Stimulated activated naive CD8-positive, alpha-beta T cell treated with anti-CD3 and anti-CD28 coated beads, Interleukin-15, amount 100 ng/mL, for 72 hours (primary cell): ENCODE data around the gene GFOD2.
"Not testable (repeated sequence)": the region's sequence is repeated elsewhere in the genome, so short reads cannot be mapped to it uniquely, and the experiment has no call there.

Source experiments
- ATAC-seq: fragments of 150-1000 bp; cut with Tn5 transposase; 2 replicates; pipeline ENCODE4 v1.10.0; 2021; ENCODE audit warnings: mild to moderate bottlenecking, moderate library complexity
- DNase-seq, 2 donors: peaks; one replicate each; pipeline ENCODE4 v3.0.0; 2021 to 2022
- H3K27ac Mint-ChIP-seq, 2 donors: one replicate each; pipeline ENCODE4 v1.8.0; 2022; ENCODE audit warnings: mild to moderate bottlenecking in 2 of 2, mixed read lengths in 2 of 2, moderate library complexity in 2 of 2
- H3K27me3 Mint-ChIP-seq: one replicate; pipeline ENCODE4 v1.8.0; 2022; ENCODE audit warnings: mixed read lengths
- H3K4me1 Mint-ChIP-seq: one replicate; pipeline ENCODE4 v1.8.0; 2022; ENCODE audit warnings: mild to moderate bottlenecking, mixed read lengths
- H3K4me3 Mint-ChIP-seq, 2 donors: one replicate each; pipeline ENCODE4 v1.8.0; 2022; ENCODE audit warnings: mild to moderate bottlenecking in 2 of 2, mixed read lengths in 2 of 2, moderate library complexity in 1 of 2
- H3K9me3 Mint-ChIP-seq, 2 donors: one replicate each; pipeline ENCODE4 v1.8.0; 2022; ENCODE audit warnings: mixed read lengths in 2 of 2

Gene GFOD2

GRCh38 chr16:67694611-67695010, 24.5 kb downstream of the GFOD2 start:
- Mint-ChIP-seq H3K4me3 (no peak overlapping the region), H3K4me1 (peaks cover 4% of the 10 kb centered on the region), H3K9me3 (no peaks in the 10 kb centered on the region), H3K27me3 (no peaks in the 10 kb centered on the region), H3K27ac (no peak overlapping the region)
- ATAC-seq (no peak), DNase-seq (no peak)

DNA sequence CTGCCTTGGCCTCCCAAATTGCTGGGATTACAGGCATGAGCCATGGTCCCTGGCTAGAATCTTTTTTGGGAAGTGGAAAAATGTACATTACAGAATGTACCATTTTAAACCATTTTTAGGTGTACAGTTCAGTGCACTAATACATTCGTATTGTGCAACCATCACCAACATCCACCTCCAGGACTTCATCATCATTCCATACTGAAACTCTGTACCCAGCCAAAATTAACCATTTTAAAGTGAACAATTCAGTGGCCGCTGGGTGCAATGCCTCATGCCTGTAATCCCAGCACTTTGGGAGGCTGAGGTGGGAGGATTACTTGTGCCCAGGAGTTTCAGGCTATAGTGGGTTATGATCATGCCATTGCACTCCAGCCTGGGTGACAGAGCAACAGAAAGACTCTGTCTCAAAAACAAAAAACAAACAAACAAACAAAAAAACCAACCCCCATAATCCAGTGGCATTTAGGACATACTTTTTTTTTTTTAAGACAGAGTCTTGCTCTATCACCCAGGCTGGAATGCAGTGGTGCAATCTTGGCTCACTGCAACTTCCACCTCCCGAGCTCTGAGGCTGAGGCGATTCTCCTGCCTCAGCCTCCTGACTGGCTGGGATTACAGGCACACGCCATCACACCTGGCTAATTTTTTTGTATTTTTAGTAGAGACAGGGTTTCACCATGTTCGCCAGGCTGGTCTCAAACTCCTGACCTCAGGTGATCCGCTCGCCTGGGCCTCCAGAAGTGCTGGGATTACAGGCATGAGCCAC, 25.4 kb downstream of the GFOD2 start:
- H3K27ac Mint-ChIP-seq, H3K9me3 Mint-ChIP-seq, H3K4me1 Mint-ChIP-seq, DNase-seq, ATAC-seq, H3K4me3 Mint-ChIP-seq, H3K27me3 Mint-ChIP-seq: not testable (repeated sequence)

- Mint-ChIP-seq H3K27me3 (no peaks in the 10 kb centered on the region), H3K27ac (peak overlapping the region in 1 of 2 donors; percentile 63), H3K4me1 (no peaks in the 10 kb centered on the region), H3K4me3 (no peak overlapping the region), H3K9me3 (no peaks in the 10 kb centered on the region)
- ATAC-seq (no peak), DNase-seq (no peak)
Measured at GRCh38 chr16:67685388-67686112, 33.6 kb downstream of the GFOD2 start.

DNA sequence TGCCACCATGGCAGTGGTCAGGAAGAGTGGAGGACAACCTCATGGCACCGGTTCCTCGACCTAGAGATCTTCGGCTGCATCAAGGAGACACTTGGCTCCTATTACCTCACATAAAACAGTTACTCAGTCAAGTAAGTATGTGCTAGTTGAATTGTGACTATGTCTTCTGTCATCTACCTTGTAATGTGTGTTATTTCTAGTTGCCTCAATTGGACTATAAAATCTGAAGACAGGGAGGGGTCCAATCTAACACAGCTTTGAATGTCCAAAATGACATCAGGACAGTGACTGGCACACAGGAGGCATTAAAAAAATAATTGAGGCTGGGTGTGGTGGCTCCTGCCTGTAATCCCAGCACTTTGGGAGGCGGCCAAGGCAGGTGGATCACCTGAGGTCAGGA, 35.3 kb downstream of the GFOD2 start:
- Mint-ChIP-seq H3K27me3 (no peaks in the 10 kb centered on the region), H3K27ac (no peak overlapping the region), H3K9me3 (no peaks in the 10 kb centered on the region), H3K4me3 (no peak overlapping the region), H3K4me1 (no peaks in the 10 kb centered on the region)
- ATAC-seq (no peak), DNase-seq (no peak)

GRCh38 chr16:67679935-67680897, 38.9 kb downstream of the GFOD2 start:
- Mint-ChIP-seq H3K4me1 (no peaks in the 10 kb centered on the region), H3K9me3 (no peaks in the 10 kb centered on the region), H3K27me3 (no peaks in the 10 kb centered on the region), H3K4me3 (no peak overlapping the region), H3K27ac (peak overlapping the region in 1 of 2 donors; percentile 21)
- no peak for DNase-seq
- ATAC-seq = no peak

DNA sequence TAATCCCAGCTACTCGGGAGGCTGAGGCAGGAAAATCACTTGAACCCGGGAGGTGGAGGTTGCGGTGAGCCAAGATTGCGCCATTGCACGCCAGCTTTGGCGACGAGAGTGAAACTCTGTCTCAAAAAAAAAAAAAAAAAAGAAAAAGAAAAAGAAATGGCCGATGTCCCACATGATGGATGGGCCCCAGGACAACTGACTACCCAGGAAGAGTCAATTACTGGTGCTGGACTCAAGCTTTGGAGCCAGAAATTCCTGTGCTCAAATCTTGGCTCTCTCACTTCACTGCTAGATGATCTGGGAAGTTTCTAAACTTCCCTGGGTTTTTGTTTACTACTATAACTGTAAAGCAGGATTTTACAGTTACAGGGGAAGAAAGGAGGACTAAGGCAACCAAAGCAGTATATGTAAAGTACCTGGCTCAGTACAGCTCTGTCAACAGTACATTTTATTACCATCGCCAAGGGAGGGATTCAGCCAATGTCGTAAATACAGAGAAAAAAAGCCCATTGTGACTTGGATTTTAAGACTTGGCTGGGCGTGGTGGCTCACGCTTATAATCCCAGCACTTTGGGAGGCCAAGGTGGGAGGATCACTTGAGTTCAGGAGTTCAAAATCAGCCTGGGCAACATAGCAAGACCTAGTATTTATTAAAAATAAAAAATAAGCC, 40.6 kb downstream of the GFOD2 start:
- H3K4me3 Mint-ChIP-seq = no peak overlapping the region
- ATAC-seq (no peak), DNase-seq (no peak)
- no peaks in the 10 kb centered on the region for H3K27me3 Mint-ChIP-seq
- peaks cover 12% of the 10 kb centered on the region for H3K4me1 Mint-ChIP-seq
- H3K27ac Mint-ChIP-seq = no peak overlapping the region
- no peaks in the 10 kb centered on the region for H3K9me3 Mint-ChIP-seq

GRCh38 chr16:67677712-67678111, 41.4 kb downstream of the GFOD2 start:
- no peaks in the 10 kb centered on the region for H3K9me3 Mint-ChIP-seq
- H3K27me3 Mint-ChIP-seq = no peaks in the 10 kb centered on the region
- H3K4me1 Mint-ChIP-seq = peaks cover 12% of the 10 kb centered on the region
- ATAC-seq = no peak
- no peak overlapping the region for H3K4me3 Mint-ChIP-seq
- DNase-seq = no peak
- H3K27ac Mint-ChIP-seq = no peak overlapping the region

- H3K4me3 Mint-ChIP-seq = no peak overlapping the region
- H3K27ac Mint-ChIP-seq = no peak overlapping the region
- no peak for ATAC-seq
- no peak for DNase-seq
- no peaks in the 10 kb centered on the region for H3K27me3 Mint-ChIP-seq
- no peaks in the 10 kb centered on the region for H3K9me3 Mint-ChIP-seq
- H3K4me1 Mint-ChIP-seq = peaks cover 12% of the 10 kb centered on the region
Measured at GRCh38 chr16:67676939-67677338, 42.2 kb downstream of the GFOD2 start.

GRCh38 chr16:67676516-67676915, 42.6 kb downstream of the GFOD2 start:
- no peak overlapping the region for H3K27ac Mint-ChIP-seq
- no peaks in the 10 kb centered on the region for H3K9me3 Mint-ChIP-seq
- H3K4me3 Mint-ChIP-seq = no peak overlapping the region

DNA sequence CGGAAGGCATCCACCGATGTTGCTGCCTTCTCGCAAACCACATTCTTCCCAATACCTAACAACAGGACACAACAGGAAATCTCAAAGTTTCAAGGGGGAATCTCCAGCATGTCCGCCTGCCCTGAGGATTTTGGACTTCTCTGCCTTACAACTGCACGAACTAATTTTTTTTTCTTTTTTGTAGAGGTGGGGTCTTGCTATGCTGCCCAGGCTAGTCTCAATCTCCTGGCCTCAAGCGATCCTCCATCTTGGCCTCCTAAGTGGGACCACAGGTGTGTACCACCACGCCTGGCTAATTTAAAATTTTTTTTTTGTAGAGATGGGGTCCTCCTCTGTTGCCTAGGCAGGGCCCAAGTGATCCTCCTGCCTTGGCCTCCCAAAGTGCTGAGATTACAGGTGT, 43.1 kb downstream of the GFOD2 start:
- peak overlapping the region in 1 of 2 donors; percentile 6 for H3K27ac Mint-ChIP-seq
- peaks cover 12% of the 10 kb centered on the region for H3K4me1 Mint-ChIP-seq
- H3K9me3 Mint-ChIP-seq = no peaks in the 10 kb centered on the region

More at GRCh38 chr16:67676516-67676915, 42.6 kb downstream of the GFOD2 start:
- Mint-ChIP-seq H3K27me3 (no peaks in the 10 kb centered on the region), H3K4me1 (peaks cover 12% of the 10 kb centered on the region)
- ATAC-seq (no peak), DNase-seq (no peak)

DNA sequence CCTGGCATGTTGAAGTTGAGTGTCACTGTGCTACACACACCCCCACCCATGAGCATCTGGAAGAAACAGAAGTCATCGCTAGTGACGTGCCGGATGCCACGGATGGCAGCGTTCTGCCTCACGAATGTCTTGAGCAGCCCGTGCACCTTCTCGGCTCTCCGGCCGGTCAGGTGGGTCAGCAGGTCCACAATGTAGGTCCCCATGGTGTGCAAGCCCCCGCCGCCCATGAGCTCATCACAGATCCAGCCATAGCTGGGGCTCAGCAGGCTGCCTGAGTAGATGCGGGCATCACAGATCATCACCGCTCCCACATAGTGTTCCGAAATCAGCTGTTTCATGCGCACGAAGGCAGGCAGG, 43.6 kb downstream of the GFOD2 start:
- Mint-ChIP-seq H3K4me3 (no peak overlapping the region), H3K4me1 (peaks cover 12% of the 10 kb centered on the region), H3K9me3 (no peaks in the 10 kb centered on the region), H3K27me3 (no peaks in the 10 kb centered on the region), H3K27ac (no peak overlapping the region)
- ATAC-seq (no peak), DNase-seq (no peak)

More for the DNA sequence above, 43.1 kb downstream of the GFOD2 start:
- Mint-ChIP-seq H3K4me3 (no peak overlapping the region), H3K27me3 (no peaks in the 10 kb centered on the region)
- ATAC-seq = no peak
- no peak for DNase-seq

DNA sequence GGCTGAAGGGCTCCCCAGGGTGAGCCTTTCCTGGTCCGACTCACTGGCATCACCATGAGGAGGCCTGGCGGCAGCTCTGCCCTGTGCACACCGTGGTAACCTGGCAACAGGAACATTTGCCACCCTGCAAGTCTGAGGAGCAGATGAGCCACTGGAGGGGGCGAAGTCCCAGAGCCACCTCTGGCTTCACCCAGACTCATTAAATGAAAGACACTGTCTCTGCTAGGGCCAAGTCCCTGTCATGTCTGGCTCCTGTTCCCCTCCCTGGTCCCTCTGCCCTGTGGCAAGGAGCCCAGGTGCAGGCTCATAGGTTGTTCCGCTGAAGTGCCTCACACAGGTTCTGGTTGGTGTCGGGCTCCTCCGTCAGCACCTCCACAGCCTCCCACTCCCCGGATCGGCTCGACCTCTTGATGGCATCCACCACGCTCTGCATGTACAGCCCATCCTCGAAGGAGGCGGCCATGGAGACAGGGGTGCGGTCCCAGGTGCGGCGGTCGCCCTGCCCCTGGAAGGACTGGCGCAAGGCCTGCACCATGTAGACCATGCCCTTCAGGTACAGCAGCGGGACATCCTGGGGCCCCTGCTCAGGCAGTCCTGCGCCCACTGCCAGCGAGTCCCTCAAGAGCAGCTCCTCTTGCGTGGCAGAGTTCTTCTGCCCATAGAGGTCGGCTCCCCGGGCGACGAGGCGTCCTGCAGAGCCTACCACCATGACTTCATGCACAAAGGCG, 44.1 kb downstream of the GFOD2 start:
- H3K4me3 Mint-ChIP-seq = no peak overlapping the region
- H3K27me3 Mint-ChIP-seq = no peaks in the 10 kb centered on the region
- H3K4me1 Mint-ChIP-seq = peaks cover 12% of the 10 kb centered on the region
- DNase-seq (no peak), ATAC-seq (peak; percentile 32)
- H3K27ac Mint-ChIP-seq = peak overlapping the region in 1 of 2 donors; percentile 71
- H3K9me3 Mint-ChIP-seq = no peaks in the 10 kb centered on the region

DNA sequence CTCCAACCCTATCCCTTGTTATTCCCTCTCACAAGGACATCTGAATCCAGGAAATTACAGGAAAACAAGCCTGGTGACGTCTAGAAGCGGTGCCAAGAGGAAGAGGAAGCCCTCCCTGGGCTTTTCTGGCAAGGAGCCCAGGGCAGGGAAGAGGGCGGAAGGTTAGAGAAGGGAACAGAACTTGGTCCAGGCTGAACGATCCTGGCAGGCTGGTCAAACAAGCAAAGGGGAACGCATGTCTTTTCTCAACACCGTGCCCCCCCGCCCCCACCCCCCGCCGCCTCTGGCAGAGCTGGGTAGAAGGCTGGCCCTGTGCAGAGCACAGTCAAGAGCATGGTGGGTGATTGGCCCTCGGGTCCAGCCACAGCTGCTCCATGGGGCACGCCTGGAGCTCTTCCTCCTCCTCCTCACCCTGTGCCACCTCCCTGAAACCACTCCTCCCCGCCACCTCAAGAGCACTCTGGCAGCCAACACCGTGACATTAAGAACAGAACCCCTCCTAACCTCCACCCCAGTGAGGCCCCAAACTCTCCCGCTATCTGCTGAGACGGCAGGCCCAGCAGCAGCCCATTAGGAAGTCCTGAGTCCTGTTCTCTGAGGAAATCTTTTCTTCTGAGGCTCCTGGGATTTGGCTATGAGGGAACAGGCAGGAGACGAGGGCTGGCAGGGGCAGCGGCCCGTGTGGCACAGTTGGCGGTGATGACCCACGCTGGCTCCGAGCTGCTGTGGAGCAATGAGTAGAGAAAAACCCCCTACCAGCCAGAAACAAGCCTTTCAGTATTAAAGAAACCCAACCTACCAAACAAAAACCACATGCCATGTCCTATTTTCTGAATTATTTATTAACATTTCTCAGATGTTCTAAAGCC, 45.2 kb downstream of the GFOD2 start:
- H3K27ac Mint-ChIP-seq = no peak overlapping the region
- H3K4me1 Mint-ChIP-seq = peaks cover 12% of the 10 kb centered on the region
- H3K4me3 Mint-ChIP-seq = no peak overlapping the region
- H3K9me3 Mint-ChIP-seq = no peaks in the 10 kb centered on the region
- DNase-seq = no peak
- no peaks in the 10 kb centered on the region for H3K27me3 Mint-ChIP-seq
- ATAC-seq = no peak
